ENCODE measurements around the gene DIAPH3.

DIAPH3 gene

GRCh38 chr13:59776924-59777690 is 386.6 kb downstream of the DIAPH3 start:
- DNase-seq (ENCODE audit: low read depth), result no peak

GRCh38 chr13:59774491-59774971 is 389.2 kb downstream of the DIAPH3 start:
- DNase-seq (ENCODE audit: low read depth), result no peak

- no peak for DNase-seq (ENCODE audit: low read depth)
Observed at GRCh38 chr13:59771272-59771671, 392.5 kb downstream of the DIAPH3 start.

GRCh38 chr13:59770451-59770850 is 393.3 kb downstream of the DIAPH3 start:
- no peak for DNase-seq (ENCODE audit: low read depth)

- no peak for DNase-seq (ENCODE audit: low read depth)
Observed at GRCh38 chr13:59766236-59766635, 397.5 kb downstream of the DIAPH3 start.

GRCh38 chr13:59755632-59756290 is 408.0 kb downstream of the DIAPH3 start:
- no peak for DNase-seq (ENCODE audit: low read depth)

GRCh38 chr13:59754411-59754810 is 409.3 kb downstream of the DIAPH3 start:
- DNase-seq (ENCODE audit: low read depth), result no peak

- DNase-seq (ENCODE audit: low read depth), result no peak
Observed at GRCh38 chr13:59750860-59751259, 412.9 kb downstream of the DIAPH3 start.

- no peak for DNase-seq (ENCODE audit: low read depth)
Observed at GRCh38 chr13:59748046-59748445, 415.7 kb downstream of the DIAPH3 start.

GRCh38 chr13:59747529-59747928 is 416.2 kb downstream of the DIAPH3 start:
- DNase-seq (ENCODE audit: low read depth), result no peak

- DNase-seq (ENCODE audit: low read depth), result no peak
Observed at GRCh38 chr13:59746291-59746962, 417.3 kb downstream of the DIAPH3 start.

- DNase-seq (ENCODE audit: low read depth), result no peak
Observed at GRCh38 chr13:59745392-59745788, 418.3 kb downstream of the DIAPH3 start.

- DNase-seq (ENCODE audit: low read depth), result no peak
Observed at GRCh38 chr13:59744747-59745391, 418.9 kb downstream of the DIAPH3 start.

- DNase-seq (ENCODE audit: low read depth), result no peak
Observed at GRCh38 chr13:59743195-59743594, 420.5 kb downstream of the DIAPH3 start.

GRCh38 chr13:59742467-59742866 is 421.3 kb downstream of the DIAPH3 start:
- no peak for DNase-seq (ENCODE audit: low read depth)

GRCh38 chr13:59738921-59739320 is 424.8 kb downstream of the DIAPH3 start:
- DNase-seq (ENCODE audit: low read depth), result no peak

- no peak for DNase-seq (ENCODE audit: low read depth)
Observed at GRCh38 chr13:59734393-59734792, 429.3 kb downstream of the DIAPH3 start.

GRCh38 chr13:59733744-59734143 is 430.0 kb downstream of the DIAPH3 start:
- DNase-seq (ENCODE audit: low read depth), result no peak

- DNase-seq (ENCODE audit: low read depth), result no peak
Observed at GRCh38 chr13:59730026-59730425, 433.7 kb downstream of the DIAPH3 start.

- no peak for DNase-seq (ENCODE audit: low read depth)
Observed at GRCh38 chr13:59728896-59729545, 434.7 kb downstream of the DIAPH3 start.

- DNase-seq (ENCODE audit: low read depth), result no peak
Observed at GRCh38 chr13:59721926-59722910, 441.5 kb downstream of the DIAPH3 start.

Measured in stimulated activated CD8-positive, alpha-beta memory T cell treated with anti-CD3 and anti-CD28 coated beads, Interleukin-4, amount 100 ng/mL, for 24 hours (primary cell).